B cell (primary cell): ENCODE measurements around the gene MMS22L.

Source experiments
- CTCF ChIP-seq: fragments of 200-600 bp; IDR thresholded peaks from one replicate; pipeline ENCODE4 v1.8.0; 2022; ENCODE audit warnings: antibody characterized with exemption, mild to moderate bottlenecking
- EZH2 ChIP-seq: IDR thresholded peaks from 2 replicates; pipeline ENCODE4 v1.6.1; 2012; ENCODE audit warnings: borderline replicate concordance, low read depth, mild to moderate bottlenecking, moderate library complexity, low read length; ENCODE audit not compliant: insufficient read depth, poor library complexity, severe bottlenecking

GRCh38 chr6:97294451-97294850 lies 11.4 kb upstream of the MMS22L start:
- TF ChIP-seq CTCF (no peak), EZH2 (no peak)
